LNCaP clone FGC (cell line): ENCODE measurements around the gene GNAQ.

ENCODE experiments used
- DNase-seq: peaks from one replicate; pipeline ENCODE4 v3.0.0-alpha.2; 2011; ENCODE audit warnings: low read depth
- H3K4me3 ChIP-seq: 2 replicates; pipeline ENCODE4 v1.5.1; 2011; ENCODE audit warnings: mild to moderate bottlenecking, low read depth, low read length, control low read depth
- TF ChIP-seq, protein P1 (sequence below): IDR thresholded peaks from 2 replicates; pipeline ENCODE4 v1.5.1; 2012; ENCODE audit warnings: mild to moderate bottlenecking; ENCODE audit not compliant: control insufficient read depth, insufficient read depth; ENCODE audit errors: extremely low read depth

GNAQ gene

DNA sequence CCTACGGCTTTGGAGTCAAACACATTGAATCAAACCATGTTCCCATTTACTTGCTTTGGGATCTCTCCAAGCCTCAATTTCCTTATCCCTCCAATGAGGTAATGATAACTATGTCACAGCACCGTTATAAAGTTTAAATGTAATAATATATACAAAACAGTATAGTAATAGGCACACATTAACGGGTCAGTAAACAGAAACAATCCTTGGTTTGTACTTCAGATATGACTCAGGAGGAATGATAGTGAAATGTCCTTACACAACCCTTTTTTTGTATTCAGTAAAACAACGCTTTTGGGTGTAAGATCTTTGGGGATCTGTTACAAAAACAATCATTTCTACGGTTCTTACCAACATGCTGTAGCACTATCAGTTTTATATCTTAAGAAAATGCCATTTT, 205.0 kb downstream of the GNAQ start:
- TF ChIP-seq, protein P1, sequence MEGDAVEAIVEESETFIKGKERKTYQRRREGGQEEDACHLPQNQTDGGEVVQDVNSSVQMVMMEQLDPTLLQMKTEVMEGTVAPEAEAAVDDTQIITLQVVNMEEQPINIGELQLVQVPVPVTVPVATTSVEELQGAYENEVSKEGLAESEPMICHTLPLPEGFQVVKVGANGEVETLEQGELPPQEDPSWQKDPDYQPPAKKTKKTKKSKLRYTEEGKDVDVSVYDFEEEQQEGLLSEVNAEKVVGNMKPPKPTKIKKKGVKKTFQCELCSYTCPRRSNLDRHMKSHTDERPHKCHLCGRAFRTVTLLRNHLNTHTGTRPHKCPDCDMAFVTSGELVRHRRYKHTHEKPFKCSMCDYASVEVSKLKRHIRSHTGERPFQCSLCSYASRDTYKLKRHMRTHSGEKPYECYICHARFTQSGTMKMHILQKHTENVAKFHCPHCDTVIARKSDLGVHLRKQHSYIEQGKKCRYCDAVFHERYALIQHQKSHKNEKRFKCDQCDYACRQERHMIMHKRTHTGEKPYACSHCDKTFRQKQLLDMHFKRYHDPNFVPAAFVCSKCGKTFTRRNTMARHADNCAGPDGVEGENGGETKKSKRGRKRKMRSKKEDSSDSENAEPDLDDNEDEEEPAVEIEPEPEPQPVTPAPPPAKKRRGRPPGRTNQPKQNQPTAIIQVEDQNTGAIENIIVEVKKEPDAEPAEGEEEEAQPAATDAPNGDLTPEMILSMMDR, result no peak
- no peak for DNase-seq
- no peak overlapping the region for H3K4me3 ChIP-seq

DNA sequence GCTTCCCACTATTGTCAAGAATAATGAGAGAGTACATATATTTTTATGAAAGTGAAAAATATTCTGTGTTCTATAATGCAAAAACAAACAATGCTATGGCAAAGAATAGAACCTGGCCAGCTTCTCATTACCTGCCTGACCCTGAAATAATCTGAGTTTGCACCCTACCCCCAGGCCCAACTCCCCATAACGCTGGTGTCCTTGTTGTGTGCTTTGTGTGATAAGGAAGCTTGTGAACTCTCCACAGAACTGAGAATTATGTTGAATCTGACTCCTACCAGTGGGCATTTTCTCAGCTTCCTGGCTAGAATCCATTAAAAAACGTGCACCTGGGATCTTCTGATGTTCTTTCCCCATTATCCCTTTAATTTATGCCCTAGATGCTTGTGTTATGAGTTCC, 205.5 kb downstream of the GNAQ start:
- TF ChIP-seq, protein P1, result no peak
- DNase-seq, result no peak
- no peak overlapping the region for H3K4me3 ChIP-seq

- TF ChIP-seq, protein P1, result no peak
- no peak for DNase-seq
Observed at GRCh38 chr9:77825361-77825760, 206.2 kb downstream of the GNAQ start.

DNA sequence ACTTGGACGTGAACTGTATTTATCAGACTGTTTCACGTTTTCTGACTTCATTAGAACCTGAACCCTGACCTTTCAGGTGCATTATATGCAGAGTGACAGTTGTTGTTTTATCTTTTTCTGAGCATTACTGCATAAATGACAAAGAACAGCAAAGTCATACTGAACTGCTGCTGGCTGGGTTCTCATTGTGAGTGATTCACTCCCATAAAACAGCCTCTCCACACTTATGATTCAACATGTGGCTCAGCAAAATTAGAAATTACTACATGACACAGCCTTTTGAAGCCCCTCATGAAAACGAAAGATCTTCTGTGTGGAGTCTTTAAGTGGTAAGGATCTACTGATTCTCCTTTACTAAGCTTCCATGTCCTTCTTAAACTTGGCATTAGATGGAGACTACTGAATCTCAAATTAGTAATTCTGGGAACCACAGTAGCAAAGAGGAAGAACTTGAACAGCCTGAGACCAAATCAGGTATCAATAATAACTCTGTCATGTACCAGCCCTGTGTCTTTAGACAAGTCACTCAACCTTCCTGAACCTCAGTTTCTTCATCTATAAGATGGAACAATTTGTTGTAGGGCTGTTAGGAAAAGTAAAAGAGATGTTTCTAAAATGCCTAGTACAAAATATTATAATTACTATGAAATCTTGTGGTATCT, 211.2 kb downstream of the GNAQ start:
- DNase-seq, result no peak
- TF ChIP-seq, protein P1, result no peak
- H3K4me3 ChIP-seq, result no peak overlapping the region

More at GRCh38 chr9:77825361-77825760, 206.2 kb downstream of the GNAQ start:
- no peak overlapping the region for H3K4me3 ChIP-seq

DNA sequence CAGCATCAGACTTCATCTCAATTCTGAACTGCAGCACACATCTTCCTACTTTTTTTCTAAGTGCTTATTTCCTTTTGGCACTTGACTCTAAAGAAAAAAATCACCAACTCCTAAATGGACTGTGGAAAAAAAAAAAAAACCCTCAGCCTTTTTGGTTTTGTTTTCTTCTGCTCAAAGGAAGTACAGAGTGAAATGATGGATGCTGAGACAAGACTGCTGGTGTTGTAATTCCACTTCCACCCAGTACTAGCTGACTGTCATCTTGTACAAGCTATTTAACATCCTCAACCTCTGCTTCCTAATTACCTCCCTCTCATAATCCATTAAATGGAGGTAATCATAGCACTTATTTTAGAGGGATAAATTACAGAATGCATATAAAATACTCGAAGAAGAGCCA, 212.0 kb downstream of the GNAQ start:
- H3K4me3 ChIP-seq, result no peak overlapping the region
- TF ChIP-seq, protein P1, result no peak
- DNase-seq, result no peak

DNA sequence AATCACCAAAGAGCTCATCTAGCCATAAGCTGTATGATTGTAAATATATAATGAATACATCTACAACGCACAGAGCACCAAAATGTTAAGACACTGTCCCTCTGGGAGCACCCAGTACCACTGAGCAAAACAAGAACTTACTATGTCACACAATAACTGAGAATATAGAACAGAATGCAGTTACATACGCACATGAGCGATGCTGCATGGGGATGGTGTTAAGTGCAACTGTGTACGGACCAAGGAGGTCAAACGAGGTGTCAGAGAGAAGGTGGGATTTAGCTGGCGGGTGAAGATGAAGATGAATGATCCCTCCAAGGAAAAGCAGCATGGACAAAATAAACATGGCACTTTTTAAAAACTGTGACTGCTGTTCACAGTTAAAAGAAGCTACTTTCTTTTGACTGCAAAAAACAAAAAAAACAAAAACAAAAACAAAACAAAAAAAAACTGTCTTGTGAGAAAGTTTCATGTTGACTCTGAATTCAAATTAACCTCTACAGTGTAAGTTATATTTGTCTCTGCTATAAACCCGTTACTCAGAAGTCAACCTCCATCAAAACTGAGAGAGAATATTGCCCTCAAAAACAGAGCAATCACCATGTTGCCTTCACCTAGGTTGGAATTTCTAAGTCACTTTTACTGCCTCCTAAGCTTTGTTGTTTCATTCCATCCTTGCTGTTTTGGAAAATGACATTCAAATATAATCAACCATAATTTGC, 213.9 kb downstream of the GNAQ start:
- TF ChIP-seq, protein P1, result no peak
- H3K4me3 ChIP-seq, result no peak overlapping the region
- no peak for DNase-seq
